Stimulated activated CD4-positive, alpha-beta T cell treated with anti-CD3 and anti-CD28 coated beads, TNF-alpha, amount 100 ng/mL, for 24 hours (primary cell): Measurements from ENCODE around the gene CREB5.

Experiments
- DNase-seq, 3 experiments: peaks; one replicate each; pipeline ENCODE4 v3.0.0-alpha.2; 2020; ENCODE audit warnings: low read depth in 3 of 3

The CREB5 gene

GRCh38 chr7:28709748-28710147 is 297.4 kb downstream of the CREB5 start:
- DNase-seq: no peak

GRCh38 chr7:28711114-28711513 is 298.8 kb downstream of the CREB5 start:
- DNase-seq: no peak

GRCh38 chr7:28714459-28715120 is 302.3 kb downstream of the CREB5 start:
- DNase-seq: no peak

- no peak for DNase-seq
Measured at GRCh38 chr7:28717445-28718054, 305.2 kb downstream of the CREB5 start.

GRCh38 chr7:28718055-28718481 is 305.8 kb downstream of the CREB5 start:
- no peak for DNase-seq

- no peak for DNase-seq
Measured at GRCh38 chr7:28718545-28718944, 306.2 kb downstream of the CREB5 start.

- no peak for DNase-seq
Measured at GRCh38 chr7:28722684-28723083, 310.4 kb downstream of the CREB5 start.

GRCh38 chr7:28723336-28723735 is 311.0 kb downstream of the CREB5 start:
- DNase-seq: no peak

- no peak for DNase-seq
Measured at GRCh38 chr7:28724563-28724962, 312.2 kb downstream of the CREB5 start.

GRCh38 chr7:28725045-28725642 is 312.8 kb downstream of the CREB5 start:
- no peak for DNase-seq

GRCh38 chr7:28725911-28726310 is 313.6 kb downstream of the CREB5 start:
- DNase-seq: no peak

GRCh38 chr7:28726555-28726954 is 314.2 kb downstream of the CREB5 start:
- DNase-seq: no peak

- DNase-seq: no peak
Measured at GRCh38 chr7:28729281-28729680, 317.0 kb downstream of the CREB5 start.

- no peak for DNase-seq
Measured at GRCh38 chr7:28729727-28730126, 317.4 kb downstream of the CREB5 start.

- DNase-seq: no peak
Measured at GRCh38 chr7:28731092-28731658, 318.9 kb downstream of the CREB5 start.

GRCh38 chr7:28732071-28732869 is 320.0 kb downstream of the CREB5 start:
- DNase-seq: no peak

GRCh38 chr7:28733035-28733434 is 320.7 kb downstream of the CREB5 start:
- no peak for DNase-seq

- DNase-seq: no peak
Measured at GRCh38 chr7:28738412-28738811, 326.1 kb downstream of the CREB5 start.

GRCh38 chr7:28739128-28739527 is 326.8 kb downstream of the CREB5 start:
- DNase-seq: no peak

- no peak for DNase-seq
Measured at GRCh38 chr7:28739826-28740225, 327.5 kb downstream of the CREB5 start.

- DNase-seq: no peak
Measured at GRCh38 chr7:28744951-28745350, 332.6 kb downstream of the CREB5 start.

GRCh38 chr7:28745351-28745750 is 333.0 kb downstream of the CREB5 start:
- DNase-seq: no peak
